Measurements from ENCODE around the gene ZNF318.
"Not testable (repeated sequence)": the region's sequence is repeated elsewhere in the genome, so short reads cannot be mapped to it uniquely, and the experiment has no call there.

ZNF318 gene

GRCh38 chr6:43369174-43370002 is at the start of gene ZNF318:
Gene ZNF318 (minus strand): TSS chr6:43369647. CDS start chr6:43369365, 282 bp downstream.
- peak; percentile 89 for DNase-seq (ENCODE audit: low read depth)

- DNase-seq (ENCODE audit: low read depth), result no peak
Observed at GRCh38 chr6:43416935-43417334, 47.5 kb upstream of the ZNF318 start.

- DNase-seq (ENCODE audit: low read depth), result not testable (repeated sequence)
Observed at GRCh38 chr6:43415275-43415674, 45.8 kb upstream of the ZNF318 start.

GRCh38 chr6:43413002-43413401 is 43.6 kb upstream of the ZNF318 start:
- DNase-seq (ENCODE audit: low read depth), result no peak

- no peak for DNase-seq (ENCODE audit: low read depth)
Observed at GRCh38 chr6:43412541-43412940, 43.1 kb upstream of the ZNF318 start.

GRCh38 chr6:43410776-43411175 is 41.3 kb upstream of the ZNF318 start:
- DNase-seq (ENCODE audit: low read depth), result not testable (repeated sequence)

GRCh38 chr6:43408259-43408658 is 38.8 kb upstream of the ZNF318 start:
- no peak for DNase-seq (ENCODE audit: low read depth)

GRCh38 chr6:43407296-43407695 is 37.8 kb upstream of the ZNF318 start:
- DNase-seq (ENCODE audit: low read depth), result no peak

GRCh38 chr6:43405354-43405753 is 35.9 kb upstream of the ZNF318 start:
- no peak for DNase-seq (ENCODE audit: low read depth)

GRCh38 chr6:43402820-43403219 is 33.4 kb upstream of the ZNF318 start:
- DNase-seq (ENCODE audit: low read depth), result no peak

GRCh38 chr6:43401730-43402129 is 32.3 kb upstream of the ZNF318 start:
- no peak for DNase-seq (ENCODE audit: low read depth)

GRCh38 chr6:43399932-43400487 is 30.6 kb upstream of the ZNF318 start:
- DNase-seq (ENCODE audit: low read depth), result no peak

GRCh38 chr6:43396408-43397149 is 27.1 kb upstream of the ZNF318 start:
- no peak for DNase-seq (ENCODE audit: low read depth)

- no peak for DNase-seq (ENCODE audit: low read depth)
Observed at GRCh38 chr6:43395776-43396175, 26.3 kb upstream of the ZNF318 start.

- no peak for DNase-seq (ENCODE audit: low read depth)
Observed at GRCh38 chr6:43394982-43395381, 25.5 kb upstream of the ZNF318 start.

GRCh38 chr6:43393602-43394001 is 24.2 kb upstream of the ZNF318 start:
- no peak for DNase-seq (ENCODE audit: low read depth)

- DNase-seq (ENCODE audit: low read depth), result not testable (repeated sequence)
Observed at GRCh38 chr6:43393133-43393532, 23.7 kb upstream of the ZNF318 start.

GRCh38 chr6:43391440-43392031 is 22.1 kb upstream of the ZNF318 start:
- DNase-seq (ENCODE audit: low read depth), result no peak

- DNase-seq (ENCODE audit: low read depth), result not testable (repeated sequence)
Observed at GRCh38 chr6:43390753-43391439, 21.4 kb upstream of the ZNF318 start.

- DNase-seq (ENCODE audit: low read depth), result no peak
Observed at GRCh38 chr6:43389730-43390295, 20.4 kb upstream of the ZNF318 start.

GRCh38 chr6:43386492-43386891 is 17.0 kb upstream of the ZNF318 start:
- DNase-seq (ENCODE audit: low read depth), result no peak
